Aorta (tissue), 5 donors: Measurements from ENCODE around the gene PLXNA4. TPM values are rescaled to one million over a fixed set of nuclear protein-coding genes. Genes with fewer than 3 reads are reported as not detected.

Experiments used
- ATAC-seq: fragments of 200-7000 bp; cut with Tn5 transposase; one replicate; pipeline ENCODE4 v1.9.1; 2022; ENCODE audit warnings: moderate library complexity; ENCODE audit not compliant: low FRiP score
- DNase-seq, 2 donors: peaks; one replicate each; pipeline ENCODE4 v3.0.0-alpha.2; 2020
- H3K27ac ChIP-seq, 2 donors: one replicate each; pipeline ENCODE4 v1.5.1; 2013; ENCODE audit warnings: low read length in 2 of 2, mild to moderate bottlenecking in 2 of 2, moderate library complexity in 2 of 2, control low read depth in 1 of 2, inconsistent platforms in 1 of 2, low read depth in 1 of 2
- H3K27me3 ChIP-seq, 2 donors: one replicate each; pipeline ENCODE4 v1.6.1; 2013; ENCODE audit warnings: control low read depth in 1 of 2, low read length in 1 of 2, mild to moderate bottlenecking in 1 of 2, moderate library complexity in 1 of 2; ENCODE audit not compliant: insufficient read depth in 2 of 2, control insufficient read depth in 1 of 2
- H3K36me3 ChIP-seq, 2 donors: one replicate each; pipeline ENCODE4 v1.6.1; 2013; ENCODE audit warnings: control low read depth in 1 of 2, low read length in 1 of 2, mild to moderate bottlenecking in 1 of 2; ENCODE audit not compliant: insufficient read depth in 2 of 2, control insufficient read depth in 1 of 2
- H3K4me1 ChIP-seq, 2 donors: one replicate each; pipeline ENCODE4 v1.6.1; 2013; ENCODE audit warnings: low read length in 2 of 2, control low read depth in 1 of 2, mild to moderate bottlenecking in 1 of 2, moderate library complexity in 1 of 2; ENCODE audit not compliant: insufficient read depth in 2 of 2, control insufficient read depth in 1 of 2
- H3K4me3 ChIP-seq, 2 donors: one replicate each; pipeline ENCODE4 v1.5.1; 2013; ENCODE audit warnings: low read length in 2 of 2, control low read depth in 1 of 2, mild to moderate bottlenecking in 1 of 2
- H3K9me3 ChIP-seq: one replicate; pipeline ENCODE4 v1.6.1; 2013; ENCODE audit warnings: mild to moderate bottlenecking, low read length; ENCODE audit not compliant: control insufficient read depth
- whole genome bisulfite sequencing, 2 donors: extraction: QIAGEN DNeasy Blood & Tissue Kit; methylation state at CpG; one replicate each; pipeline ENCODE4 v1.1.7; 2013; 5-methylcytosine and 5-hydroxymethylcytosine counted together
- intact Hi-C, 2 donors: fragments of 100-400 bp; cut with DNase I; formaldehyde crosslinking; loops; one replicate each; pipeline versions ENCODE4 v1.14.2 to v1.15.0; 2022
- polyA plus RNA-seq, 2 donors: library from polyadenylated mRNA; stranded (reverse); fragments of 200-250 nt; gene quantifications; one replicate each; pipeline ENCODE4 v1.2.3, GENCODE V29; 2013
- total RNA-seq, 2 donors: library from RNA; stranded (reverse); fragmentation: NEBNext Ultra II Directional; extraction: Animal tissue kit (Norgen Biotek cat#: 25700); gene quantifications; one replicate each; pipeline ENCODE4 v1.2.1, GENCODE V29; 2021
- donor health status: healthy with polysubstance abuse.
- donor health status: Bipolar disorder and iron deficiency.
- donor health status: DM: no; HTN: no; CAD: no.
- donor health status: DM: no; HTN: no; CAD: no.
- donor health status: DM: yes; HTN: yes; CAD: no.

The PLXNA4 gene
- total and polyA plus RNA-seq, 4 donors, result 0.59 to 30.1 (median 12.0) TPM

GRCh38 chr7:132580717-132581285 lies 4.5 kb upstream of the PLXNA4 start:
- H3K36me3 ChIP-seq, result no peaks in the 10 kb centered on the region
- ATAC-seq (peak; percentile 69), DNase-seq (peak; percentile 75 to 85)
- no peaks in the 10 kb centered on the region for H3K9me3 ChIP-seq
- no peak overlapping the region for H3K27ac ChIP-seq
- H3K4me3 ChIP-seq, result no peak overlapping the region
- 3 to 4% methylated on average over 4 of the region's 4 CpGs for WGBS, 2 donors
- no peaks in the 10 kb centered on the region for H3K4me1 ChIP-seq
- intact Hi-C loops, result loop anchor here (2.0 to 5.0 kb wide), 4 partner anchors 262 to 894 kb away; no protein-coding TSS in a partner anchor
- H3K27me3 ChIP-seq, result no peaks in the 10 kb centered on the region

DNA sequence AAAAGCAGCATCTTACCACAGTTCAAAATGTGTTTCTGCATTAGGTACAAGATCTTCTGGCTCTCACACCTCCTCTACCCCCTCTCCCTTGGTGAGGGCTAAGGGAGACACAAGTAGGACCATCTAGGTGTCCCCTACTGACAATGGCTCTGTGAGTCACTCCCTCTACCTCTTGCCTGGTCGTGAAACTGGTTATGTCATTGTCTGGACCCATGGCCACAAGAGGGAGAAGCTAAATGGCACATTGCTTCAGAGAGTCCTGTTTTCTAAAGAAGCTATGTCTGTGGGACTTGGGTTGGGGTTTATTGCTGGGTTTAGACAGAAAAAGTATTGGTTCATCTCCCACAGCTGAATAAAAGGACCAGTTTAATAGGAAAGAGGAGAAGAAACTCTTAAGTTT lies 4.0 kb upstream of the PLXNA4 start:
- intact Hi-C loops, result loop anchor here (2.0 to 5.0 kb wide), 4 partner anchors 261 to 893 kb away; no protein-coding TSS in a partner anchor
- Histone ChIP-seq H3K4me1 (no peaks in the 10 kb centered on the region), H3K27ac (no peak overlapping the region), H3K9me3 (no peaks in the 10 kb centered on the region), H3K4me3 (no peak overlapping the region), H3K36me3 (no peaks in the 10 kb centered on the region), H3K27me3 (no peaks in the 10 kb centered on the region)
- ATAC-seq, result no peak
- WGBS, 2 donors, result 13 to 26% methylated on average over 1 of the region's 1 CpG
- DNase-seq, result no peak

DNA sequence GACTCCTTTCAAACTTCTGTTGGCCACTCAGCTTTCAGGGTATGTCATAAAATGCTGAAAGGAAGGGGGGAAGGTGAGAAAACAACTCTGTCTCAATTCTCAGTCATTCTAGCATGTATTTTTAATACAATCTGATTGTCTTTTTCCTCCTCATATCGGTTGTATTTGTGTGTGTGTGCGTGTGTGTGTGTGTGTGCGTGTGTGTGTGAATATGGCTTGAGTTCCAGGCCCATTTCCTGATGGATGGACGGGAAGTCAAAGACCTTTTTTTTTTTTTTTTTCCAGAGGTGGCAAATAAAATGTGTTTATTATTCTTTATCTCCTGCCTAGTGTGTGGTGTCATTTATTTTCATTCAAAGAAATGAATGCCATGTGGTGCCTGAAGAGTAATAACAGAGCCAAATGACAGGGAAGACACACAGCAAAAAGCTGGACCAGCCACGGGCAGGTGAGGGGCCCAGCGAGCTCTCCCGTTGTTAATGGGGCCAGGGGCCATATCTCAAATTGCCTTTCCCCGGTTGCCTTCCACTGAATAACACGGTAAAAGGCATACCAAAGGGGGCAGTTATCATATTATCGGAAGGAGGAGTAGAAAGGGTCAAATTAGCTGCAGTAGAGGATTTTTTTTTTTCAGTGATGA lies 3.1 kb upstream of the PLXNA4 start:
- no peaks in the 10 kb centered on the region for H3K27me3 ChIP-seq
- no peaks in the 10 kb centered on the region for H3K9me3 ChIP-seq
- no peaks in the 10 kb centered on the region for H3K36me3 ChIP-seq
- no peak overlapping the region for H3K27ac ChIP-seq
- 91 to 92% methylated on average over 10 of the region's 10 CpGs for WGBS, 2 donors
- H3K4me3 ChIP-seq, result no peak overlapping the region
- H3K4me1 ChIP-seq, result no peaks in the 10 kb centered on the region
- intact Hi-C loops, result loop anchor here in 1 of 2 donors (5.0 kb wide), 2 partner anchors 77 to 632 kb away; no protein-coding TSS in a partner anchor
- ATAC-seq (no peak), DNase-seq (no peak)

GRCh38 chr7:132578826-132579225 lies 2.6 kb upstream of the PLXNA4 start:
- intact Hi-C loops, result loop anchor here in 1 of 2 donors (5.0 kb wide), 2 partner anchors 77 to 632 kb away; no protein-coding TSS in a partner anchor
- WGBS, 2 donors, result 90 to 92% methylated on average over 3 of the region's 3 CpGs
- no peak overlapping the region for H3K27ac ChIP-seq
- no peaks in the 10 kb centered on the region for H3K27me3 ChIP-seq
- no peak for ATAC-seq
- DNase-seq, result no peak
- H3K36me3 ChIP-seq, result no peaks in the 10 kb centered on the region
- no peak overlapping the region for H3K4me3 ChIP-seq
- no peaks in the 10 kb centered on the region for H3K4me1 ChIP-seq
- H3K9me3 ChIP-seq, result no peaks in the 10 kb centered on the region

DNA sequence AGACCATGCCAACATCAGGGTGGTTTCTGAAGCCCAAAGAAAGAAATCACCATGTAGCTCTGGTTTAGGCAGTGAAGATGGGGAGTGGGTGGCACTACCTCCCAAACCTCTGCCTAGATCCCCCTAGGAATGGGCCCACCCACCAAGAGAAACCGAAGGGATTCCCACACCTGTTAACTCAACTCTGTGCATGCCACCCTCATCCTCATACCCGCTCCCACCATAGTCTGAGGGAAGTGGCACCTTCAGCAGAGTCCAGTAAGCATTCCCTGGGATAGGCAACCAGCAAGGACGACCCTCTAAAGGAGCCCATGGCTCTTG lies 1.7 kb upstream of the PLXNA4 start:
- H3K27me3 ChIP-seq, result no peaks in the 10 kb centered on the region
- WGBS, 2 donors, result 93 to 96% methylated on average over 3 of the region's 3 CpGs
- no peaks in the 10 kb centered on the region for H3K9me3 ChIP-seq
- H3K27ac ChIP-seq, result no peak overlapping the region
- intact Hi-C loops, result loop anchor here in 1 of 2 donors (5.0 kb wide), 2 partner anchors 76 to 631 kb away; no protein-coding TSS in a partner anchor
- no peak overlapping the region for H3K4me3 ChIP-seq
- DNase-seq (no peak), ATAC-seq (no peak)
- no peaks in the 10 kb centered on the region for H3K4me1 ChIP-seq
- no peaks in the 10 kb centered on the region for H3K36me3 ChIP-seq

- H3K36me3 ChIP-seq, result no peaks in the 10 kb centered on the region
- peak overlapping the region; percentile 37 to 87 for H3K4me3 ChIP-seq
- H3K9me3 ChIP-seq, result no peaks in the 10 kb centered on the region
- no peak overlapping the region for H3K27ac ChIP-seq
- H3K27me3 ChIP-seq, result no peaks in the 10 kb centered on the region
- 3% methylated on average over 51 to 65 of the region's 65 CpGs for WGBS, 2 donors
- no peaks in the 10 kb centered on the region for H3K4me1 ChIP-seq
- intact Hi-C loops, result loop anchor here in 1 of 2 donors (5.0 kb wide), 2 partner anchors 75 to 630 kb away; no protein-coding TSS in a partner anchor
- peak; percentile 84 to 90 for DNase-seq
- ATAC-seq, result peak; percentile 84
These were observed 1.2 kb upstream of the PLXNA4 start for GRCh38 chr7:132577206-132578049.

GRCh38 chr7:132576721-132577085 lies 433 bp upstream of the PLXNA4 start:
- WGBS, 2 donors, result 0 to 1% methylated on average over 29 to 55 of the region's 55 CpGs
- no peaks in the 10 kb centered on the region for H3K9me3 ChIP-seq
- DNase-seq (no peak), ATAC-seq (no peak)
- H3K27ac ChIP-seq, result no peak overlapping the region
- peak overlapping the region; percentile 37 to 87 for H3K4me3 ChIP-seq
- H3K36me3 ChIP-seq, result no peaks in the 10 kb centered on the region
- intact Hi-C loops, result loop anchor here in 1 of 2 donors (5.0 kb wide), 2 partner anchors 74 to 629 kb away; no protein-coding TSS in a partner anchor
- H3K4me1 ChIP-seq, result no peaks in the 10 kb centered on the region
- no peaks in the 10 kb centered on the region for H3K27me3 ChIP-seq

DNA sequence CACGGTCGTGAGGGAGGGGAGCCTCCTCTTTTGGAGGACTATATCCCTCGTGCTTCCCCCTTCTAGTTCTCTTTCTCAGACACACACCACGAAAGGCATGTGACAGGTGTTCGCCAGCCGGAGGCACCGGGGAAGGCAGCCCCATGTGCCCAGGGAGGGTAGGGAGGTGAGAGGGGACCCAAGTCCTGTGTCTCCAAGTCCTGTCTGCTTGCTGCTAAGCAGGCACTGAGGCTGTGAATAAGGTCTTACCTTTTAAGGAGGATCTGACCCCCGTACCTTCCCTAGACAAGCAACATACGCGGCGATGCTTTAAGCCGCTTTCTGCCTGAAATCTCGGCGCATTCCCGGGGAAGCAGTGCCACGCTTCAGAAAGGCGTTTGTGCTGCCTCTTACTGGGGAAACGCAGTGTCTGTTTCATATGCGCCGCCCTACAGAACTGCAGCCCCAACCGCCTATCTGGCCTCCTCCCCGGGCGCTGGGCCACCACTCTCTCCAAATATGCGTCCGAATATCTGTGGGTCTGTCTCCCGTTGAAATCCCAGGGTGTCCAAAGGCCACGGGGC lies 770 bp downstream of the PLXNA4 start:
- ATAC-seq, result peak; percentile 69
- no peaks in the 10 kb centered on the region for H3K4me1 ChIP-seq
- intact Hi-C loops, result loop anchor here in 1 of 2 donors (5.0 kb wide), 2 partner anchors 73 to 628 kb away; no protein-coding TSS in a partner anchor
- no peaks in the 10 kb centered on the region for H3K9me3 ChIP-seq
- H3K27me3 ChIP-seq, result no peaks in the 10 kb centered on the region
- peak overlapping the region; percentile 61 to 87 for H3K4me3 ChIP-seq
- H3K36me3 ChIP-seq, result no peaks in the 10 kb centered on the region
- H3K27ac ChIP-seq, result no peak overlapping the region
- peak; percentile 69 to 82 for DNase-seq
- WGBS, 2 donors, result 0 to 1% methylated on average over 27 of the region's 27 CpGs
